NCI-H524 (cell line): ENCODE data around the gene COL4A1.

Source experiments
- DNase-seq, 2 experiments: peaks; one replicate each; lab custom pipeline; 2025; lab: John Stamatoyannopoulos, UW

COL4A1 gene

GRCh38 chr13:110258876-110259631 is 47.9 kb downstream of the COL4A1 start:
- DNase-seq: no peak

- DNase-seq: no peak
Observed at GRCh38 chr13:110257408-110257807, 49.5 kb downstream of the COL4A1 start.

- DNase-seq: no peak
Observed at GRCh38 chr13:110256126-110256905, 50.6 kb downstream of the COL4A1 start.

- no peak for DNase-seq
Observed at GRCh38 chr13:110254751-110255553, 52.0 kb downstream of the COL4A1 start.

GRCh38 chr13:110254151-110254679 is 52.7 kb downstream of the COL4A1 start:
- DNase-seq: no peak

- DNase-seq: no peak
Observed at GRCh38 chr13:110251193-110251819, 55.7 kb downstream of the COL4A1 start.

- no peak for DNase-seq
Observed at GRCh38 chr13:110250258-110250891, 56.6 kb downstream of the COL4A1 start.

GRCh38 chr13:110249326-110249725 is 57.6 kb downstream of the COL4A1 start:
- DNase-seq: no peak

- no peak for DNase-seq
Observed at GRCh38 chr13:110248449-110249143, 58.4 kb downstream of the COL4A1 start.

GRCh38 chr13:110246530-110246929 is 60.4 kb downstream of the COL4A1 start:
- no peak for DNase-seq

GRCh38 chr13:110245416-110245899 is 61.5 kb downstream of the COL4A1 start:
- peak in 1 of 2 experiments; percentile 25 for DNase-seq

- DNase-seq: no peak
Observed at GRCh38 chr13:110244976-110245375, 62.0 kb downstream of the COL4A1 start.

GRCh38 chr13:110244071-110244830 is 62.7 kb downstream of the COL4A1 start:
- DNase-seq: no peak

- no peak for DNase-seq
Observed at GRCh38 chr13:110242615-110243014, 64.3 kb downstream of the COL4A1 start.

GRCh38 chr13:110240943-110241342 is 66.0 kb downstream of the COL4A1 start:
- no peak for DNase-seq

- no peak for DNase-seq
Observed at GRCh38 chr13:110240352-110240751, 66.6 kb downstream of the COL4A1 start.

- no peak for DNase-seq
Observed at GRCh38 chr13:110239280-110240125, 67.5 kb downstream of the COL4A1 start.

GRCh38 chr13:110238818-110239195 is 68.2 kb downstream of the COL4A1 start:
- DNase-seq: no peak
